Lower leg skin (tissue), 3 donors: ENCODE measurements around the gene FNIP1.

Source experiments
- CTCF ChIP-seq, 3 donors: fragments of 450-650 bp; IDR thresholded peaks; one replicate each; pipeline ENCODE4 v1.5.1; 2016; ENCODE audit warnings: antibody characterized with exemption in 3 of 3, mild to moderate bottlenecking in 3 of 3, moderate library complexity in 2 of 3
- POLR2A ChIP-seq, 2 donors: fragments of 450-650 bp; IDR thresholded peaks; one replicate each; pipeline ENCODE4 v1.6.1; 2016 to 2017; ENCODE audit warnings: antibody characterized with exemption in 2 of 2, mild to moderate bottlenecking in 1 of 2, moderate library complexity in 1 of 2

GRCh38 chr5:131720714-131721113, 76.1 kb downstream of the FNIP1 start:
- no peak for TF ChIP-seq CTCF (IDR thresholded peaks at IDR 0.05)
- TF ChIP-seq POLR2A (IDR thresholded peaks at IDR 0.05): no peak
